ENCODE measurements around the gene RAB11B.

RAB11B gene

DNA sequence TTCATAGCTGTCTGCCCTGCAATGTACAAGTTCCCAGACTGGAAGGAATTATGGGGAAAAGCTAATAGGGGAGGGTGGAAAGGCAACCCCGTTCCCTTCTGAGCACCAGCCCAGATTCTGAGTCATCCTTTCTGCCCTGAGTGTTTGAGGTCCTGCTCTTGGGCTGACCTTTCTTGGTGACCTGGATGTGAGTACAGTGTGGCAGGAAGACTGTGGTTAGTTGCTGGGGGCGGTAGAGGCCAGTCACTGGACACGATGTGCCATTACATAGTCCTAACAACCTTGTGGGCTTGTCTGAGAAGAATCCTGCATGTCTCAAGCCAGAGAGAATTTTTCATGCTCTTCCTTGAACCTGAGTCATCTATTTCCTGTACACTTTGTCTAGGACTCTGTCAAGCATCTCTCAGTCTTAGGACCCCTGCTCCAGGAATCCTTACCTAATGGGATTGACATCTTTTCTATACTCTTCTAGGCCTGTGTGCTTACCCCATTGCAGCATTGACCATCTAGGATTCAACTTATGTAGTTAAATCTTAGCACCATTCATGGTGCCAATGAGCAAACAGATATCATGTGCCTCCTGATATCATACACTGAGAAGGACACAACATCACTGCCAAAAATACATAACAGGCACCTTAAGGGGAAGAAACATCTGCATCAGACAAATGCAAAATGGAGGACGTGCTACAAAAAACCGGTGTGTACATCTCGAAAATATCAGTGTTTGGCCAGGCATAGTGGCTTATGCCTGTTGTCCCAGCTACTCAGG lies 34.3 kb upstream of the RAB11B start:
- TF ChIP-seq CTCF (IDR thresholded peaks at IDR 0.05; ENCODE audit: extremely low read depth, insufficient read depth, missing control alignments) = no peak
- in situ Hi-C loops (cut with MboI; ENCODE audit: low pct_unique_long_range_greater_than_20kb, low sequenced_read_pairs, unreplicated experiment) = no loop called here
- DNase-seq (ENCODE audit: low spot score) = no peak

GRCh38 chr19:8357007-8357521 lies 33.1 kb upstream of the RAB11B start:
- in situ Hi-C loops (cut with MboI; ENCODE audit: low pct_unique_long_range_greater_than_20kb, low sequenced_read_pairs, unreplicated experiment) = no loop called here
- TF ChIP-seq CTCF (IDR thresholded peaks at IDR 0.05; ENCODE audit: extremely low read depth, insufficient read depth, missing control alignments) = no peak
- no peak for DNase-seq (ENCODE audit: low spot score)

DNA sequence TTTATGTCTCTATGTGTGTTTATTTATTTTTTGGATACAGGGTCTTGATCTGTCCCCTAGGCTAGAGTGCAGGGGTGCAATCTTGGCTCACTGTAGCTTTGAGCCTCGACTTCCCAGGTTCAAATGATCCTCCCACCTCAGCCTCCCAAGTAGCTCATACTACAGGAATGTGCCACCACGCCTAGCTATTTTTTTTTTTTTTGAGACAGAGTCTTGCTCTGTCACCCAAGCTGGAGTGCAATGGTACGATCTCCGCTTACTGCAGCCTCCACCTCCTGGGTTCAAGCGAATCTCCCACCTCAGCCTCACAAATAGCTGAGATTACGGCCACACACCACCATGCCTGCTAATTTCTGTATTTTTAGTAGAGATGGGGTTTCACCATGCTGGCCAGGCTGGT lies 31.2 kb upstream of the RAB11B start:
- in situ Hi-C loops (cut with MboI; ENCODE audit: low pct_unique_long_range_greater_than_20kb, low sequenced_read_pairs, unreplicated experiment) = no loop called here
- no peak for DNase-seq (ENCODE audit: low spot score)
- no peak for TF ChIP-seq CTCF (IDR thresholded peaks at IDR 0.05; ENCODE audit: extremely low read depth, insufficient read depth, missing control alignments)

DNA sequence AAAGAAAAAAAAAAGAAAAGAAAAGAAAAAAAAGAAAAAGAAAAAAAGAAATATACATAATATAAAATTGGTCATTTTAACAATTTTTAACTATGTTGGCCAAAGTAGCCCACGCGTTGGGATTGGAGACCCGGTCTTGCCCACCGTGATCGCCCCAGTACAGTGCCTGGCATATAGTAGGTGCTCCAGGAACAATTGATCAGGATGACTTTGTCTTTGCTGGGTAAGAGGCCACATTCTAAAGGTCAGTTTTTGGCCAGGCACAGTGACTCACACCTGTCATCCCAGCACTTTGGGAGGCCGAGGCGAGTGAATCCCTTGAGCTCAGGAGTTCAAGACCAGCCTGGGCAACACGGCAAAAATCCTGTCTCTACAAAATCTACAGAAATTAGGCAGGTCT lies 30.0 kb upstream of the RAB11B start:
- in situ Hi-C loops (cut with MboI; ENCODE audit: low pct_unique_long_range_greater_than_20kb, low sequenced_read_pairs, unreplicated experiment) = no loop called here
- TF ChIP-seq CTCF (IDR thresholded peaks at IDR 0.05; ENCODE audit: extremely low read depth, insufficient read depth, missing control alignments) = no peak
- no peak for DNase-seq (ENCODE audit: low spot score)

DNA sequence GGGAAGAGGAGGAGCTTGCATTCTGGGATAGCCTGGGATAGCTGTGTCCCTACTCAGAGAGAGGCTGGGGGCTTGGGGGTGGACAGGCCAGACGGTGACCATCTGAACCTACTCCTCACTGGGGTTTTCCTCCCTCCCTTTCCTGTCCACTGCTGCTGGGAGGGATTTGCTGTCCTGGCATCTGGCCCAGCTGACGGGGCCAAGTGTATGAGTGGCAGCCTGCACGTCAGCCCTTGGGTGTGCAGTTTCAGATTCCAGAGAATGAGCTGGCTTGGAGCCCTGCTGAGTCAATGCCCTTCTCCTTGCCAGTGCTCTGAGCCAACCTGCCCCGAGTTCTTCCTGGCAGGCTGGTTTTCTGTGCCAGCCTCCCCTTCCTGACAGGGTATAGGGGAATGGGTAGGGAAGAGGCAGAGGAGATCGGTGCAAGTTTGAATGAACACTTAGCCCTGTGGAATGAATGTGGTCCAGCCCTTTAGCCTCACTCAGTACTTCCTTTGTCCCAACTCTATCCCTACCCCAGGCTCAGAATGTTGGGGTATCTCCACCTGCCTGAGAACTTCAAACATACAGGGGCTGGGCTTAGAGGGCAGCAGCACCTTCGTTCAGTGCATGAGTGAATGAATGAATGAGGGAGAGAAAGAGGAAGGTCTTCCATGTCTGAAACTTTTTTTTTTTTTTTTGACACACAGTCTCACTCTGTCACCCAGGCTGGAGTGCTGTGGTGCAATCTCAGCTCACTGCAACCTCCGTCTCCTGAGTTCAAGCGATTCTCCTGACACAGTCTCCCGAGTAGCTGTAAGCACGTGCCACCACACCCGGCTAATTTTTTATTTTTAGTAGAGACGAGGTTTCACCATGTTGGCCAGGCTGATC lies 28.0 kb upstream of the RAB11B start:
- TF ChIP-seq CTCF (IDR thresholded peaks at IDR 0.05; ENCODE audit: extremely low read depth, insufficient read depth, missing control alignments) = no peak
- in situ Hi-C loops (cut with MboI; ENCODE audit: low pct_unique_long_range_greater_than_20kb, low sequenced_read_pairs, unreplicated experiment) = no loop called here
- no peak for DNase-seq (ENCODE audit: low spot score)

- in situ Hi-C loops (cut with MboI; ENCODE audit: low pct_unique_long_range_greater_than_20kb, low sequenced_read_pairs, unreplicated experiment) = no loop called here
- TF ChIP-seq CTCF (IDR thresholded peaks at IDR 0.05; ENCODE audit: extremely low read depth, insufficient read depth, missing control alignments) = no peak
- DNase-seq (ENCODE audit: low spot score) = peak; percentile 73
Observed at GRCh38 chr19:8363803-8364771, 26.1 kb upstream of the RAB11B start, which contains the start of gene ANGPTL4. TSS of gene ANGPTL4 (plus strand) at chr19:8364155. CDS start at chr19:8364322, 167 bp downstream.
